ENCODE results near the gene GLT1D1.
A peak's percentile ranks its signal among the peaks of the same experiment; 100 is the strongest.

GLT1D1 gene

GRCh38 chr12:128933926-128934325, 80.6 kb downstream of the GLT1D1 start:
- DNase-seq (ENCODE audit: low read depth), result no peak
- no peak overlapping the region for H3K4me3 ChIP-seq (ENCODE audit: low read depth, low read length)
- TF ChIP-seq CTCF (IDR thresholded peaks at IDR 0.05; ENCODE audit: control insufficient read depth, extremely low read depth, insufficient read depth), result no peak

GRCh38 chr12:128938886-128939285, 85.6 kb downstream of the GLT1D1 start:
- no peak for DNase-seq (ENCODE audit: low read depth)
- H3K4me3 ChIP-seq (ENCODE audit: low read depth, low read length), result no peak overlapping the region
- no peak for TF ChIP-seq CTCF (IDR thresholded peaks at IDR 0.05; ENCODE audit: control insufficient read depth, extremely low read depth, insufficient read depth)

- H3K4me3 ChIP-seq (ENCODE audit: low read depth, low read length), result no peak overlapping the region
- no peak for DNase-seq (ENCODE audit: low read depth)
- TF ChIP-seq CTCF (IDR thresholded peaks at IDR 0.05; ENCODE audit: control insufficient read depth, extremely low read depth, insufficient read depth), result no peak
Measured at GRCh38 chr12:128940090-128940888, 87.0 kb downstream of the GLT1D1 start.

GRCh38 chr12:128940974-128941373, 87.7 kb downstream of the GLT1D1 start:
- DNase-seq (ENCODE audit: low read depth), result no peak
- no peak overlapping the region for H3K4me3 ChIP-seq (ENCODE audit: low read depth, low read length)

DNA sequence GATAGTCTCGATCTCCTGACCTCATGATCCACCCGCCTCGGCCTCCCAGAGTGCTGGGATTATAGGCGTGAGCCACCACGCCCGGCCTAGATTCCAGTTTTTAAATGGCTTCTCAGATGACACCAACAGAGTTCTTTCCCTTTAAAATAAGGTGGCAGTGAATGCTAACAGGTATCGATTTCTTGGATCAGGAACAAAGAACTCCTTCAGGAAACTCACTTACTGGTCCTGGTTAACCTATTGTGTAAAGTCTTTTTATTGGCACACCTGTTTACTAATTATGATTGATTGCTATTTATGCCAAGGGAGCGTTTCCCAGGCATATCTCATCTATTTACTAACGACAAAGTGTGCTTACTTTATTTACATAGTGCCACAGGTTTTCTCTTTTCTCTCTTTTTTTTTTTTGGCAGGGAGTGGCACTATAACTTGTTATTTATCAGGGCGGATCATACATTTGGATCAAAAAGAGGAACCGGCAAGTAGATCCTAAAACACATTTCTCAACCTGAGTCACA, 89.7 kb downstream of the GLT1D1 start:
- TF ChIP-seq CTCF (IDR thresholded peaks at IDR 0.05; ENCODE audit: control insufficient read depth, extremely low read depth, insufficient read depth), result no peak
- H3K4me3 ChIP-seq (ENCODE audit: low read depth, low read length), result no peak overlapping the region
- DNase-seq (ENCODE audit: low read depth), result peak; percentile 88

More at GRCh38 chr12:128940974-128941373, 87.7 kb downstream of the GLT1D1 start:
- no peak for TF ChIP-seq CTCF (IDR thresholded peaks at IDR 0.05; ENCODE audit: control insufficient read depth, extremely low read depth, insufficient read depth)

- no peak overlapping the region for H3K4me3 ChIP-seq (ENCODE audit: low read depth, low read length)
- no peak for TF ChIP-seq CTCF (IDR thresholded peaks at IDR 0.05; ENCODE audit: control insufficient read depth, extremely low read depth, insufficient read depth)
- DNase-seq (ENCODE audit: low read depth), result no peak
Measured at GRCh38 chr12:128944956-128945355, 91.7 kb downstream of the GLT1D1 start.

All from LNCaP clone FGC (cell line).